Measurements from ENCODE around the gene ACLY.
"Not testable (repeated sequence)": the region's sequence is repeated elsewhere in the genome, so short reads cannot be mapped to it uniquely, and the experiment has no call there.

The ACLY gene

DNA sequence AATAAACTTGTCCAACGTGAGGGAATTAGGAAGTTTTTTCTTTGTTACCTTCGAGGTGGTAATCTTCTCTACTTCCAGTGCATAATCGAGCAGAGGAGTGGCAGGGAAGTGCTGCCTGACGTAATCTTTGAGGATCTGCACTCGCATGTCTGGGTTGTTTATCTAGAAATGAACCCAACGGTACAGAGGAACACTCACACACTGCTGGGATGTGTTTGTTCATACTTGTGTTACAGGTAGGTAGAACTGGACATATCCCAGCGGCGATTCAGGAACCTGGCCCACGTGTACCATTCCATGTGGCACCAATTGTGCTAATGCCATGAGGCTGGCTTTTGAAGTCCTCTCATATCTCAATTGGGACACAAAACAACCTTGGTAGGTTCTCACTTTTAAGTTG is 49.3 kb downstream of the ACLY start:
- no peak for DNase-seq

DNA sequence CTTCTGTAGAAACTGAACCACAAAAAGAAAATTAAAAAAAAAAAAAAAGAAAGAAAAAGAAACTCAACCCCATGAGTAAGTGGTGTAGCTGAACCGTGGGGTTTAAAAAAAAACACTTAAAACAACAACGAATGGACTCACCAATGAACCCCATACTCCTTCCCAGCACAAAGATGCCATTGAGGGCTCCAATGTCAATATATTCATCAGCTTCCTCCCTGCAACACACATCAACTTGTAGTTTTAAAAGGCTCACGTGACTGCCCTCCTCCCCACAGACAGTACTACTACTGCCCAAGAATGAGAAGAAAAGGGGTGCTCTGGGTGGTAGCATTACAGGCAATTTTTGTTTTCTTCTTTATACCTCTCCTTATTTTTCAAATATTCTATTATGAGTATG is 50.2 kb downstream of the ACLY start:
- no peak for DNase-seq

DNA sequence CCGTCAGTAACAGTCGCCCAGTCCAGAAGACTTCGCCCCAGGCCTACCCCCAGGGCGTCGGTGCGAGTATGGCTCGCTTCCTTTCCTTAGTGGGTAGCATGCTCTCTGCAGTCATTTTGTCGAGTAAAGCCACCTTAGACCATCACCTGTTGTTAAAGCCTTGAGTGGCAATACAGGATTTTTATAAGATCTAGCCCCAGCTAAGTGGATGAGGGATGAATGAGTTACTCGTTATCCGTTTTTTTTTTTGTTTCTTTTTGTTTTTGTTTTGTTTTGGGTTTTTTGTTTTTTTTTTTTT is 53.2 kb downstream of the ACLY start:
- DNase-seq = no peak

DNA sequence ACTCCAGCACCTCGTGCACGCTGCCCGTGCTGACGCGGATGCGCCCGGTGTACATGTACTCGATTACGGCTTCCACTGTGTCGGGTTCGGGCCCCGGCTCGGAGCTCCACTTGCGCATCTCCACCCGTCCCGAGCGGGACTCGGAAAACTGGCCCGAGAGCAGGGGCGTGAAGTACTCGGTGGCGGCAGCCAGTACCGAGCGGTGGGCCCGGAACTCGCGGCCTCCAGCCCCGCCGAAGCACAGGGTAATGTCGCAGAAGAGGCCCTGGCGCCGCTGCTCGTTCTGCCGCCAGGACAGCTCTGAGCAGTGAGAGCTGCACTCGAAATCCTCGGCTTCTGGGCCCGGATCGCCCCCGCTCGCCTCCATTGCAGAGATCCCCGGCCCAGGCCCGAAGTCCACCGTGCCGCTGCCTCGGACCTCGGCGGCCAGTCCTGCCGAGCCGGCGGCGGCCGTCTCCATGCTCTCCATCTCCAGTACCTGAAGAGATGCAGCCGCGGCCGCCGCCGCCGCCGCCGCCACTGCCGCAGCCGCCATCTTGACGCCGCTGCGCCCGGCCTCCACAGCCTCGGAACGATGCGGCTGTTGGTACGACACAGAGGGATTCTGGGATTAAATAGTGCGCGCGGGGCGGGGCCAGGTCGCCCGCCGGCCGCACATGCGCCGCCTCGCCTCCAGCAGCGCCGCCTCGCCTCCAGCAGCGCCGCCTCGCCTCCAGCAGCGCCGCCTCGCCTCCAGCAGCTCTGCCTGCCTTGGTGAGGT is 53.7 kb downstream of the ACLY start, which contains the start of gene KLHL11:
KLHL11 (minus strand) TSS at position 588 of the 760 bp plus-strand sequence; CDS start at position 535, 53 bp downstream.
- peak; percentile 80 for DNase-seq

DNA sequence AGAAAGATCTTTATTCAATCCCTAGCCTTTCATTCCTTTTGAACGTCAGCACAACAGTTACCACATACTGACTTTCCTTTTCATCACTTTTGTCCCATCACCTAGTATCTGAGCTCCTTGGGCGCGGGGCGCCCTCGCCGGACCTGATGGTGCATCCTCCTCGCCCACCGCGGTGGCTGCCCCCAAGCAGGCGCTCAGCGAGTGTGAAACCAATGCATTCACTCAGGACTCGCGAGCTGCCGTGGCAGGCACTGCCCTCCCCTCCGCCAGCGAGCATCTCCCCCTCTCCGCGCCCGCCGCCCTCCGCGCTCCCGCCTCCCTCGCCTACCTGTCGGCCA is 54.3 kb downstream of the ACLY start:
- no peak for DNase-seq

DNA sequence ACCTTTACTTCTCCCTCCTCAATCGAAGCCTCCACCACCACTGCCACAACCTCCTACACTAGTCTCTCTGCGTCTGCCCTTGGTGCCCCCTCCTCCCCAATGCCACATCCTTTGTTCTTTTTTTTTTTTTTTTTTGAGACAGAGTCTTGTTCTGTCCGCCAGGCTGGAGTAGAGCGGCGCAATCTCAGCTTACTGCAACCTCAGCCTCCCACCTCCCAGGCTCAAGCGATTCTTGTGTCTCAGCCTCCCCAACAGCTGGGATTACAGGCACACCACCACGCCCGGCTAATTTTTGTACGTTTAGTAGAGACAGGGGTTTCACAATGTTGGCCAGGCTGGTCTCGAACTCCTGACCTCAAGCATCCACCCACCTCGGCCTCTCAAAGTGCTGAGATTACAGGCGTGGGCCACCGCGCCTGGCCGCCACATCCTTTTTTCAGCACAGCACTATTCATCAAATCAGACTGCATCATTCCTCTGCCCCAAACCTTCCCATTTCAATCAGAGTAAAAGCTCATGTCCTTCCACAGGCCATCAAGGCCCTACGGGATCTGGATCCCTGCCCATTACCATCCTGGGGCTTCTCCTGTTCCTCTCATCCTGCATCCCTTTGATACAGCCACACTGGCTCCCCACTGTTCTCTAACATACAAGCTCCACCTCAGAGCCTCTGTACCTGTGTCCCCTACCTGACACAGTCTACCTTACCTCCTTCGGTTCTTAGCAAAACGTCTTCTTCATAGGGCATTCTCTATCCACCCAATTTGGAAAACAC is 55.5 kb downstream of the ACLY start:
- DNase-seq = peak; percentile 21

DNA sequence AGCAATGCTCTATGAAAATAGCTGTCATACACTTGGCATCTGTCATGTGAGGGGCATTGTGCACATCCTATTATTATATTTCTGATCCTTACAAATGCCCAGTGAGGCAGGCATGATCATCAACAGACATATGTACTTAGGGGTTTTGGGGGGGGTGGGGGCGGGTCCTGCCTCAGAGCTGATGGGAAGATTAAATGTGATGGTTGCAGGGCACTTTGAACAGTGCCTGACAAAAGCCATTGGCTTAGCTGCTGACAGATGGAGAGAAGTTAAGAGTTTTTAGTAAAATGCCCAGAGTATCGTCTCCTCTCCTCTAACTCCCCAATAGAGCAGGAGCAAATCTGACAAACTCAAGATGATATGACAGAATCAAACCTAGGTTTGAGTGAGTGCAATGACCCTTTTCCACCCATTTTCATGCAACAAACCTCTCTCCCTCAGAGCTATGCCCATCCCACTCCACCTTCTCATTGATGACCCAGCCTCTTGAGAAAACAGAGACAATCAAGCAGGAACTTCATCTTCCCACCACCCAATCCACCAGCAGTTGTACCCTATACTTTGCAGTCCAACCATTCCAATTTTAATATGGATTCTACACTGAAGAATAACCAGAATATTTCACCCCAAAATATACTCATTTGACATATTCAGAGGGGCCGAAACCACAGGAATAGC is 58.4 kb downstream of the ACLY start:
- DNase-seq = no peak

DNA sequence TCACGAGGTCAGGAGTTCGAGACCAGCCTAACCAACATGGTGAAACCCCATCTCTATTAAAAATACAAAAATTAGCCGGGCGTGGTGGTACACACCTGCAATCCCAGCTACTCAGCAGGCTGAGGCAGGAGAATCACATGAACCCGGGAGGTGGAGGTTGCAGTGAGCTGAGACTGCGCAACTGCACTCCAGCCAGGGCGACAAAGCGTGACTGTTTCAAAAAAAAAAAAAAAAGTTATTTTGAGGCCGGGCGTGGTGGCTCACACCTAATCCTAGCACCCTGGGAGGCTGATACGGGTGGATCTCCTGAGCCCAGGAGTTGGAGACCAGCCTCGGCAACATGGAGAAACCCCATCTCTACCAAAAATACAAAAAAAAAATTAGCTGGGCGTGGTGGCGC is 67.4 kb downstream of the ACLY start:
- DNase-seq = not testable (repeated sequence)

DNA sequence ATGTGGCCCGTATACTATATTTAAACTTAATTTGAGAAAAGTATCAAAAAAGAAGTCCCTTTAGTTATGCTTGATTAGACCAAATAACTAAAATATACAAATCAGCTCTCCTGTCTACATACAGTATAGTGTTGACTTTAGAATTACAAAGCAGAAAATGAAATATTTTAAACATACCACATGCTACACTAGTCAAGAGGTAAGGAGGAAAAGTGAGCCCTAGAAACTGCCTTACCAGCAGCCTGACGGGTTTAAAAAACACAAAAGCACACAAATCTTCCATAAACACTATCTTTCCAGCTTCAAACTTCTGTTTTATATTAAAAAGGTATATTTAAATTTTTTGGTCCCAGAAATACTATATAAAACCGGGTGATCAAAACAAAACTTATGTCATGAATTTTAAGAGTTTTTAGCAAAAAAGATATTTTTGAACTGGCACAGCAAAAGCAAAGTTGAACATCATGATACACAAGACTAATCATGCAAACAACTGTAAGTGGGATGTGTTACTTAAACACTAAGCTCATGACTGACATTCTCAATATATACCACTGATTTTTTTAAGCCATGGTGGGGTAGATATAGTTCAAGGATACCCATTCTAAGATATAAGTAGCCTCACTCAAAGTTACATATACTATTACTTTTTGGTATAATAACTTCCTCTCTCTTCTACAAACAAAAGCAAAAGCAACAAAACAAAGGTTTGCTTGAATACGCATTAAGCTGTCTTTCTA is 69.3 kb downstream of the ACLY start:
- no peak for DNase-seq

DNA sequence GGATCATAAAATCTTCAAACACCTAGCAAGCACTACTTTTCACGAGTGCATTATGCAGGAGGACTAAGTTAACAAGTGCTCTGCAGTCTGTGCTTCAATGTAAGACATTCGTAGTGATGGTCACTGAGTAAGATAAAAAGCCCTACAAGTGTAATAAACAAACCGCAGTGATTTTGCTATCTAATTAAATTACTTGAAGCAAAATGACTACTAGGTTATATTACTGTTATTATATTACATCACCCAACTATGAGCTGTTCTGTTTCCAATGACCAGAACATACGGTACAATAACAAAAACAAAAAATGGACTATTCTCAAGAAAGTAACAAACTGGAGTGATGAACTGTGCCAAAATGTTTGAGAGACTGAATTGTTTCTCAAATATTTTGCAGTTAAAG is 70.0 kb downstream of the ACLY start:
- DNase-seq = no peak

DNA sequence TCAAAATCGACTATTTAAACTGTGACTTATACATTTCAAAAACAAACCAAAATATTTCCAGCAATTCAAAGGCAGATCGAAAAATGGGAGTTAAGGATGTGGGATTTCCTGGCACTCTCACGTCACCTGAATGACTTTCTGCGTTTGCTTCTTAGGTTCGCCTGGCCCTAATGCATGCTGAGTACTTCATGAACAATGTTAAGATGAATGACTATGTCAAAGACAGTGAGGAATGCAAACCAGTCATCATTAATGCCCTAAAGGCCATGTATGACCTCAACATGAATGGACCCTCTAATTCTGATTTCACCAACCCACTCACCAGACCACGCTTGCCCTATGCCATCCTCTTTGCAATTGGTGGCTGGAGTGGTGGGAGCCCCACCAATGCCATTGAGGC is 73.8 kb downstream of the ACLY start:
- no peak for DNase-seq

DNA sequence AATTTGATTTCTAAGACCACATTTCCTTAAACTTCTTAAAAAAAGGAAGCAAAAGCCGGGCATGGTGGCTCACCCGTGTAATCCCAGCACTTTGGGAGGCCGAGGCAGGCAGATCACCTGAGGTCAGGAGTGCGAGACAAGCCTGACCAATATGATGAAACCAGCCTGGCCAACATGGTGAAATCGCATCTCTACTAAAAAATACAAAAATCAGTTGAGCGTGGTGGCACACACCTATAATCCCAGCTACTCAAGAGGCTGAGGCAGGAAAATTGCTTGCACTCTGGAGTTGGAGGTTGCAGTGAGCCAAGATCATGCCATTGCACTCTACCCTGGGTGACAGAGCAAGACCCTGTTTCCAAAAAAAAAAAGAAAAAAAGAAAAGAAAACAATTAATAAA is 78.0 kb downstream of the ACLY start:
- not testable (repeated sequence) for DNase-seq

DNA sequence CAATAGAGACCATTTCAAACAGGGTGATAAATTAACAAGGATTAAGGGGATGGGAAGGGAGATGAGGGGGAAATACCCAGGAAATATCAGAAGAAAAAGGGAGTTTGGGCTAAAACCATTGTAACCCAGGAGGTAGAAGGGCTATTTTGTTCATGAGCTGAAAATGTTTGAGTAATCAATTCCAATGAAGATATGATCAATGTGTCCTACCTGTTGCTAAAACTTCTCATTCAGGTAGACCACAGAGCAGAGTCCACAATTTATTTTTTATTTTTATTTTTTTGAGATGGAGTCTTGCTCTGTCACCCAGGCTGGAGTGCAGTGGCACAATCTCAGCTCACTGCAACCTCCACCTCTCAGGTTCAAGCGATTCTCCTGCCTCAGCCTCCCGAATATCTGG is 79.3 kb downstream of the ACLY start:
- DNase-seq = not testable (repeated sequence)

DNA sequence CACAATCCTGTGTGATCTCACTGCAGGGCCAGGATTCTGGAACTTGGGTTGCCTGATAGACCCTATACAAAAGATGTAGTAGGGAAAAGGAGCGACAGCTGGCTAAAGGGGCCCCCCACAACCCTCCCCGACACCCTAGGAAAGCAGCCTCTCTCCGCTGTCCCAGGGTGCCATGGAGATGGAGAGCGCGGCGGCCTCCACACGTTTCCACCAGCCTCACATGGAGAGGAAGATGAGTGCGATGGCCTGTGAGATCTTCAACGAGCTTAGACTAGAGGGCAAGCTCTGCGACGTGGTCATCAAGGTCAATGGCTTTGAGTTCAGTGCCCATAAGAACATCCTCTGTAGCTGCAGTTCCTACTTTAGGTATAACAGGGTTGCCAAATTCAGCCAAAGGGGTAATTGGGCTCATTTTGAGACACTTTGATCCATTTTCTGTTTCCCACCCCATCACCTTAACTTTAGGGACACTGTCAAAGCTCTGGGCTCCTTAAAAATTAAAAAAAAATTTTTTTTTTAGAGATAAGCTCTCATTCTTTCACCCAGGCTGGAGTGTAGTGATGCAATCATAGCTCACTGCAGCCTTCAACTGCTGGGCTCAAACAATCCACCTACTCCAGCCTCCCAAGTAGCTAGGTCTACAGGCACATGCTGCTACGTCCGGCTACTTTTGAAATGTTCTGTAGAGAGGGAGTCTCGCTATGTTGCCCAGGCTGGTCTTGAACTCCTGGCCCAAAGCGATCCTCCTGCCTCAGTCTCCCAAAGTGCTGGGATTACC is 80.8 kb downstream of the ACLY start, which contains the start of gene KLHL10:
KLHL10 (plus strand) TSS at position 65 of the 778 bp plus-strand sequence; CDS start at position 173, 108 bp downstream.
- no peak for DNase-seq

DNA sequence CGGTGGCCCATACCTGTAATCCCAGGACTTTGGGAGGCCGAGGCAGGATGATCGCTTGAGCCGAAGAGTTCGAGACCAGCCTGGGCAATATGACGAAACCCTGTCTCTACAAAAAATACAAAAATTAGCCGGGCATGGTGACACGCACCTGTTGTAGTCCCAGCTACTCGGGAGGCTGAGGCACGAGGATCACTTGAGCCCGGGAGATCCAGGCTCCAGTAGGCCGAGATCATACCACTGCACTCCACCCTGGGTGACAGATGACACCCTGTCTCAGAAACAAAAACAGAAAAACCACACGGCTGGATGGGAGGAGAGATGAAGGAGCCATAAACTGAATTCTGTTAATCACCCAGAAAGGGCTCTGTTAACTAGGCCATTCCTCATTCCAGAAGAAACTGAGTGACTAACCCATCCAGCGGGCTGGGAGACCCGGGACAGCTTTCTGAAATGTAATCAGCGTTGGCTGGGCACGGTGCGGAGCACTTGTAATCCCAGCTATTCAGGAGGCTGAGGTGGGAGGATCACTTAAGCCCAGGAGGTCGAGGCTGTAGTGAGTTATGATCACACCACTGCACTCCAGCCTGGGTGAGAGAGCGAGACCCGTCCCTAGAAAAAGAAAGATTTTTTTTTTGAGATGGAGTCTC is 82.1 kb downstream of the ACLY start:
- DNase-seq = no peak

DNA sequence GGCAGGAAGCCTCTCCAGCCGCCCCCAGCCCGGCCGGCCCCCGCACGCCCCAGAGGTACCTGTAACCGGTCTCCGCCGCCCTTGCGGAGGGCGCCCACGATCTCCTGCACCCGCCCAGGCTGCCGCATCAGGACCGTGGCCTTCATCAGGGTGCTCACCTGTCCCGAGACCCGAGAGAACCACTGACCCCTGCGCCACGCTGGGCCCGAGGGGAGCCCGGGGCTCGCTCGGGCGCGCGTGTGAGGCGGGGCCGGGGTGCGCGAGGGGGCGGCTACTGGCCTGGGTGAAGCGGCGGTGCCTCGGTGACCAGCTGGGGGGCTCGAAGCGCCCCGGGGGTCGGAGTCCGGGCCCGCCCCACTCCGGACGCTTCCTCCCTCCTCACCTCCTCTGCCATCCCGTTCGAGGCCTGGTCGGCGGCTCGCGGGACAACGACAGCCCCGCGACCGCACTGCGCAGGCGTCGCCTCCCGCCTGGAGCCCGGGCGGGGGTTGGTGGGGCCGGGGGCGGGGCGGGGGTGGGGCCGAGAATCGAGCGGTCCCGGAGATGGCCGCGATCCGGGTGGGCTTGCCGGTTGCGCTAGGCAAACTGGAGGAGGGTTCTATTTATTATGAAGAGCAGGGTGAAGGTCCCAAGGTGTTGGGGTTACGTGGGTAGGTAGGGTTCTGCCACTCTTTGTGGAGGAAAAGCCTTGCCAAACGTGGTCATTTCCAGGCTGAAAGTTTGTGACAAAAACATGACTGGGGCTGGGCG is 82.8 kb downstream of the ACLY start, which contains the start of gene NT5C3B:
NT5C3B (minus strand) TSS at position 433 of the 750 bp plus-strand sequence; CDS start at position 394, 39 bp downstream.
- no peak for DNase-seq

DNA sequence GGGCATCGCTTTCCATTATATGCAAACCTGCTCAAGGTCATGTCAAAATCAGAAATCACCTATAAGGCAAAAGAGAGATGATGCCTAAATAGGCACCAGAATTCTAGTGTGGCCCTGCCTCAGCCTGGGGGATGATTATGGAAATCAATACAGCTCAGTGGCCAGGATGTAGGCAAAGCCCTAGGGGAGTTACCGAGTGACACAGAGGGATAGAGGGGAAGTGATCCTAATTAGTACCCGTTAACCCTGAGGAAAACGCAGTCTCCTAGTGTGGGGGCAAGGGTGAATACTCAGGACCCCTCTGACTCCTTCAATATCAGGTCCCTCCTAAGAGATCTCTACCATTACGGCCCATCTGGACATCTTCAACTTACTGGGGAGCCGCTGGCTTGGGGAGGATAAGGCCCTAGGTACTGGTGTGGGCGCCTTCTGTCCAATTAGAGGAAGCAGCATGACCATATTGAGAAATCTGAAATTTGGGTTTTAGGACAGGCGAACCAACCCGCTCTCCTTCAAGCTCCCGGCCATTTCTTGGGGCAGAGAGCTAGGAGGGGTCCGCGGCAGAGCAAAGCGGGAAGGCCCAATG is 83.4 kb downstream of the ACLY start:
- DNase-seq = peak; percentile 19

DNA sequence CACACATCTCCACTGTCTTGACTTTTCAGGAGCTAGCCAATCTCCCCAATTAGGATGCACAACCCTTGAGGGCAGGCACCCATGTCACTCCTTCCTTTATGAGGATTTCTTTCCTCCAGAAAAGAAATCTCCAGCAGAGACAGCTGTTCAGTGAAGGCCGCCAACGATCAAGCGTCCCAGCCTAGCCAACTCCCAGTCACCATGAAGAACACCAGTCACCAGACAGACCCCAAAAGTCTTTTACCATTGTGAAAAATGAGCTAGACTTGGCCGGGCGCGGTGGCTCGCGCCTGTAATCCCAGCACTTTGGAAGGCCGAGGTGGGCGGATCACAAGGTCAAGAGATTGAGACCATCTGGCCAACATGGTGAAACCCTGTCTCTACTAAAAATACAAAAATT is 88.8 kb downstream of the ACLY start:
- not testable (repeated sequence) for DNase-seq

DNA sequence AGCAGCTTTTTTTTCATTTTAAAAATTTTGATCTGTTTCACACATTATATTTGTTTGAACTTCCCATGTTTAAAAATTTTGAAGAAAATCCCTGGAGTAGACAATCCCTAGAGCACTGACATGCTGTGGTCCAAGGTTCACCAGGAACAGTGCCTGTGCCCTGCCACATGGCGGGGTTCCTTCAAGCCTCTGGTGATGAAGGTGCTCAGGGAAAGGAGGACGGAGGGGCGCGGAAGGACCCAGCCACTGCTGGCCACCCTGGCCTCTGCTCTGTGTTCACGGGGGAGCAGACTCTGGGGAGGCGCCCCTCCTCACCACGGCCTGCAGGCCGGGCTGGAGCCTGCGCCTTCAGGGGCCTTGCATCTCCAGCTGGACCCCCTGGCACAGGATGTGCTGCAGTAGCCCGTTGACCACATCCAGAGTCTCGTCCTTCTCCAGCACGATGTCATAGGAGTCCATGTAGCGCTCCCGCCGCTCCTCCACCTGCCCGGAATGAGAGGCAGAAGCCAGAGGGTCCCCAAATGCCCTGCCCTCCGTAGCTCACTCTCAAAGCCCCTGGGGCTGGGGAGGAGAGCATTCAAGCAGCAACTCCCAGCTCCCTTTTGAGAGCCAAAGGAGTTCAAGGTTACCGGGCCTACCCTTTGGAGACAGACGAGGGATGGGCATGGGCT is 93.4 kb downstream of the ACLY start:
- DNase-seq = no peak

DNA sequence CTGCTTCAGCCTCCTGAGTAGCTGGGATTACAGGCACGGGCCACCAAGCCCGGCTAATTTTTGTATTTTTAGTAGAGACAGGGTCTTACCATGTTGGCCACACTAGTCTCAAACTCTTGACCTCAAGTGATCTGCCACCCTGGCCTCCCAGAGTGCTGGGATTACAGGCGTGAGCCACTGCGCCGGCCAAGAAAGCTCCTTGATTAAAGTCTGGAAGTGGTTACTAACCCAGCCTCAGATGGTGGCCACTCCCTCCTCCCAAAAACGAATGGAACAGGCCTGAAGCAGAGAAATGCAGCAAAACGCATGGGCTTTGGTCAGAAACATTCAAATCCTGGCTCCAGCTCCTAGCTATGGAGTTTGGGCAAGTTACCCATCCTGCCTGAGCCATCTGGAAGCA is 94.7 kb downstream of the ACLY start:
- DNase-seq = no peak
